ENCODE results near the gene FZD7.

FZD7 gene

DNA sequence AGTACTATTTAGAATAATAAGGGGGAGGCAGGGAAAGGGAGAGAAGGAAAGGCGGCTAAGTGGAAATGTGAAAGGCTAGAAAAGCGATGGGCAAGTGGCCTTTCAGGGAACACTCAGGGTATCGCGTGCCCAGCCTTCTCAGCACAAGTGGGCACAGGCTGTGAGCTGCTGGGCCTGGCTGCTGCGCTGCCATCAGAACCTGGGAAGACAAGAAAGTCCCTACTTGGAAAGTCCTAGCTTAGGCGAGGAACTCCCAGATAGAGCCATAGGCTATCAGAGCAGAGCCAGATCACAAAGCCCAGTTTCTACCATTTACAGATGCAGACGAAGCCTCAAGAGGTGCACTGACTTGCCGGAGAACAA lies 9.8 kb upstream of the FZD7 start:
- no peaks in the 10 kb centered on the region for H3K36me3 ChIP-seq (ENCODE audit: insufficient read depth, low read length)
- TF ChIP-seq, protein P1, sequence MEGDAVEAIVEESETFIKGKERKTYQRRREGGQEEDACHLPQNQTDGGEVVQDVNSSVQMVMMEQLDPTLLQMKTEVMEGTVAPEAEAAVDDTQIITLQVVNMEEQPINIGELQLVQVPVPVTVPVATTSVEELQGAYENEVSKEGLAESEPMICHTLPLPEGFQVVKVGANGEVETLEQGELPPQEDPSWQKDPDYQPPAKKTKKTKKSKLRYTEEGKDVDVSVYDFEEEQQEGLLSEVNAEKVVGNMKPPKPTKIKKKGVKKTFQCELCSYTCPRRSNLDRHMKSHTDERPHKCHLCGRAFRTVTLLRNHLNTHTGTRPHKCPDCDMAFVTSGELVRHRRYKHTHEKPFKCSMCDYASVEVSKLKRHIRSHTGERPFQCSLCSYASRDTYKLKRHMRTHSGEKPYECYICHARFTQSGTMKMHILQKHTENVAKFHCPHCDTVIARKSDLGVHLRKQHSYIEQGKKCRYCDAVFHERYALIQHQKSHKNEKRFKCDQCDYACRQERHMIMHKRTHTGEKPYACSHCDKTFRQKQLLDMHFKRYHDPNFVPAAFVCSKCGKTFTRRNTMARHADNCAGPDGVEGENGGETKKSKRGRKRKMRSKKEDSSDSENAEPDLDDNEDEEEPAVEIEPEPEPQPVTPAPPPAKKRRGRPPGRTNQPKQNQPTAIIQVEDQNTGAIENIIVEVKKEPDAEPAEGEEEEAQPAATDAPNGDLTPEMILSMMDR (IDR thresholded peaks at IDR 0.05; ENCODE audit: borderline replicate concordance, extremely low read depth, low read length, poor library complexity, severe bottlenecking) = no peak
- no peak for TF ChIP-seq EZH2 (IDR thresholded peaks at IDR 0.05; ENCODE audit: borderline replicate concordance, low read depth, low read length, severe bottlenecking)
- no peak overlapping the region for H3K27ac ChIP-seq (ENCODE audit: low read length)
- no peak for ATAC-seq (ENCODE audit: insufficient read depth, low read depth)
- no peaks in the 10 kb centered on the region for H3K79me2 ChIP-seq (ENCODE audit: insufficient read depth, low read length)
- H3K4me3 ChIP-seq (ENCODE audit: low read depth in 1 of 2, low read length in 2 of 2) = no peak overlapping the region
- no peaks in the 10 kb centered on the region for H3K9me3 ChIP-seq (ENCODE audit: insufficient read depth, low read length, severe bottlenecking)
- no peaks in the 10 kb centered on the region for H3K4me1 ChIP-seq (ENCODE audit: insufficient read depth, low read length)
- DNase-seq = no peak
- no peak overlapping the region for H3K4me2 ChIP-seq (ENCODE audit: insufficient read depth, low read length)
- H4K20me1 ChIP-seq (ENCODE audit: insufficient read depth, low read length) = no peaks in the 10 kb centered on the region
- no peak overlapping the region for H3K9ac ChIP-seq (ENCODE audit: low read depth, low read length)
- H2AFZ ChIP-seq (ENCODE audit: low read depth, low read length) = no peak overlapping the region
- H3K27me3 ChIP-seq (ENCODE audit: insufficient read depth, low read length, poor library complexity) = peaks cover 7% of the 10 kb centered on the region

DNA sequence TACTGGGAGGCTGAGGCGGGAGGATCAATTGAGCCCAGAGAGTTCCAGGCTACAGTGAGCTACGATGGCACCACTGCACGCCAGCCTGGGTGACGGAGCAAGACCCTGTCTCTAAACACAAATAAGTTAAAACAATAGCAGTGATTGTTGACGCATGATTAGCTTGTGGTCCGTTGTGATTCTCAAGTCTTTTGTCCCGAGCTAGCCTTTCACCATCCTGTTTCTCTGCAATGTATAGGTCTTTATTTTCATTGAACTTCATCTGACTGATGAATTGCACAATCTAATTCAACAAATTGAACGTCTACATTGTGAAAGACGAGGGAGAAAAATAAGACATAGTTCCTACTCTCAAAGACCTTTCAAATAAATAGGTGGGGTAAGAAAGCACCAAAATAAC lies 8.8 kb upstream of the FZD7 start:
- Histone ChIP-seq H3K4me2 (ENCODE audit: insufficient read depth, low read length) (no peak overlapping the region), H3K4me3 (ENCODE audit: low read depth in 1 of 2, low read length in 2 of 2) (no peak overlapping the region), H2AFZ (ENCODE audit: low read depth, low read length) (no peak overlapping the region), H3K9ac (ENCODE audit: low read depth, low read length) (no peak overlapping the region), H3K27ac (ENCODE audit: low read length) (no peak overlapping the region), H4K20me1 (ENCODE audit: insufficient read depth, low read length) (no peaks in the 10 kb centered on the region), H3K4me1 (ENCODE audit: insufficient read depth, low read length) (no peaks in the 10 kb centered on the region), H3K27me3 (ENCODE audit: insufficient read depth, low read length, poor library complexity) (peaks cover 5% of the 10 kb centered on the region), H3K9me3 (ENCODE audit: insufficient read depth, low read length, severe bottlenecking) (no peaks in the 10 kb centered on the region), H3K79me2 (ENCODE audit: insufficient read depth, low read length) (no peaks in the 10 kb centered on the region), H3K36me3 (ENCODE audit: insufficient read depth, low read length) (no peaks in the 10 kb centered on the region)
- DNase-seq (no peak), ATAC-seq (ENCODE audit: insufficient read depth, low read depth) (no peak)
- no peak for TF ChIP-seq EZH2 (IDR thresholded peaks at IDR 0.05; ENCODE audit: borderline replicate concordance, low read depth, low read length, severe bottlenecking)
- TF ChIP-seq, protein P1 (IDR thresholded peaks at IDR 0.05; ENCODE audit: borderline replicate concordance, extremely low read depth, low read length, poor library complexity, severe bottlenecking) = no peak

DNA sequence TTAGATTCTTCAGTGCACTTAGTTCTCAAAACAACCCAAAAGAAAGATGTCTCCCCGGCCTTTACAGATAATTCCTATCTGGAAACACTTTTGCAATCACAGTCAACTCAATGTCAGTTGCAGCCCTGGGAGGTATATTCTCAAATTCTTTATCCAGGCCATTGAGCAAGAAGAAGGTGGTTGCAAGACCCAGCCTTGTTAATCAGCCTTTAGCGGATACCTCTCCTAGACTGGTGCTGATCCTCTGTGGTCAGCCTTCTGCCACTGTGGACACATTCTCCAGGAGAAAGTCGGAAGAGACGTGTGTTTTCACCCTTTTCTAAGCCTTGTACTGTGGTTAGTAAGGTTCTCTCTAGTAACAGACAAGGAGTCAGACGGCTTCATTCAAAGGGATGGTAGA lies 7.8 kb upstream of the FZD7 start:
- H3K9ac ChIP-seq (ENCODE audit: low read depth, low read length) = no peak overlapping the region
- H3K27me3 ChIP-seq (ENCODE audit: insufficient read depth, low read length, poor library complexity) = peaks cover 5% of the 10 kb centered on the region
- H4K20me1 ChIP-seq (ENCODE audit: insufficient read depth, low read length) = no peaks in the 10 kb centered on the region
- H3K9me3 ChIP-seq (ENCODE audit: insufficient read depth, low read length, severe bottlenecking) = no peaks in the 10 kb centered on the region
- ATAC-seq (ENCODE audit: insufficient read depth, low read depth) = no peak
- DNase-seq = no peak
- TF ChIP-seq, protein P1 (IDR thresholded peaks at IDR 0.05; ENCODE audit: borderline replicate concordance, extremely low read depth, low read length, poor library complexity, severe bottlenecking) = no peak
- no peak for TF ChIP-seq EZH2 (IDR thresholded peaks at IDR 0.05; ENCODE audit: borderline replicate concordance, low read depth, low read length, severe bottlenecking)
- no peaks in the 10 kb centered on the region for H3K36me3 ChIP-seq (ENCODE audit: insufficient read depth, low read length)
- no peaks in the 10 kb centered on the region for H3K4me1 ChIP-seq (ENCODE audit: insufficient read depth, low read length)
- no peak overlapping the region for H3K4me2 ChIP-seq (ENCODE audit: insufficient read depth, low read length)
- no peak overlapping the region for H3K27ac ChIP-seq (ENCODE audit: low read length)
- H2AFZ ChIP-seq (ENCODE audit: low read depth, low read length) = no peak overlapping the region
- H3K79me2 ChIP-seq (ENCODE audit: insufficient read depth, low read length) = no peaks in the 10 kb centered on the region
- no peak overlapping the region for H3K4me3 ChIP-seq (ENCODE audit: low read depth in 1 of 2, low read length in 2 of 2)

DNA sequence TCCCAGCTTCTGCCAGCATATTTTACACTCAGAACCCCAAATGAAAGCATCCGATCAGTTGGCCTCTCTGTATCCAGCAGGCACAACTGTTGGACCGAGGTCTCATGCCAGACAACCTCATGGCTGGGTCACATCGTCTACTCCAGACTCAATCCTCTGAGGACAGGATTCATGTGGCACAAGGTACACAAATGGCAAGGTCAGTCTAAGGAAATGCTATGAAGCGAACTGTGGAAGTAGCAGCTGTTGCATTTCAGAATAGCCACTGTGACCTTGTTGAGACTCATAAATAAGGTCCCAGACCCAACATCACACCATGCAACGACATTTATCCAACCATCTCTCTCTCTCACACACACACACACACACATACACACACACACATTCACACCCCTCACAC lies 7.1 kb upstream of the FZD7 start:
- Histone ChIP-seq H3K9me3 (ENCODE audit: insufficient read depth, low read length, severe bottlenecking) (no peaks in the 10 kb centered on the region), H3K27ac (ENCODE audit: low read length) (no peak overlapping the region), H3K4me3 (ENCODE audit: low read depth in 1 of 2, low read length in 2 of 2) (no peak overlapping the region), H3K9ac (ENCODE audit: low read depth, low read length) (no peak overlapping the region), H3K36me3 (ENCODE audit: insufficient read depth, low read length) (no peaks in the 10 kb centered on the region), H3K4me2 (ENCODE audit: insufficient read depth, low read length) (no peak overlapping the region), H3K4me1 (ENCODE audit: insufficient read depth, low read length) (no peaks in the 10 kb centered on the region), H2AFZ (ENCODE audit: low read depth, low read length) (no peak overlapping the region), H3K27me3 (ENCODE audit: insufficient read depth, low read length, poor library complexity) (peaks cover 5% of the 10 kb centered on the region), H3K79me2 (ENCODE audit: insufficient read depth, low read length) (no peaks in the 10 kb centered on the region), H4K20me1 (ENCODE audit: insufficient read depth, low read length) (no peaks in the 10 kb centered on the region)
- no peak for DNase-seq
- no peak for ATAC-seq (ENCODE audit: insufficient read depth, low read depth)
- no peak for TF ChIP-seq EZH2 (IDR thresholded peaks at IDR 0.05; ENCODE audit: borderline replicate concordance, low read depth, low read length, severe bottlenecking)
- TF ChIP-seq, protein P1 (IDR thresholded peaks at IDR 0.05; ENCODE audit: borderline replicate concordance, extremely low read depth, low read length, poor library complexity, severe bottlenecking) = no peak
